ENCODE measurements around the gene TAP2.

TAP2 gene

DNA sequence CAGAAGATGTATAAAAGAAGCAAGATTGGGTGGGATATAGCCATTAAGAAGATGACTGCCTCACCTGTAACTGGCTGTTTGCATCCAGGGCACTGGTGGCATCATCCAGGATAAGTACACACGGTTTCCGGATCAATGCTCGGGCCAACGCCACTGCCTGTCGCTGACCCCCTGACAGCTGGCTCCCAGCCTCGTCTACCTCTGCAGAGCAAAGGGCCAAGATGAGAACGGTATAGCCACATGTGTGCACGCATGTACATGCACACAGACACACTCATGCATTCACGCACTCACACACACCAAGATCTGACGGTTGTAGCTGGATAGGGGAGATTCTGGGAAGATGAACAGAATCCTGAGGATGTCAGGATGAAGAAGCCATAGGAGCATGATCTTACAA is 8.5 kb upstream of the TAP2 start:
- peaks cover 47 to 57% (median 56%) of the 10 kb centered on the region in 3 donors for H3K36me3 ChIP-seq
- intact Hi-C loops (cut with DNase I; ENCODE audit: low total_unique reads), result loop anchor here (5.0 kb wide), 1 partner anchor 1035 kb away; no protein-coding TSS in a partner anchor
- H3K27ac ChIP-seq, result no peak overlapping the region
- H3K4me1 ChIP-seq, result peaks cover 0 to 23% (median 17%) of the 10 kb centered on the region in 4 donors
- no peak overlapping the region for H3K4me3 ChIP-seq
- TF ChIP-seq, protein P1, sequence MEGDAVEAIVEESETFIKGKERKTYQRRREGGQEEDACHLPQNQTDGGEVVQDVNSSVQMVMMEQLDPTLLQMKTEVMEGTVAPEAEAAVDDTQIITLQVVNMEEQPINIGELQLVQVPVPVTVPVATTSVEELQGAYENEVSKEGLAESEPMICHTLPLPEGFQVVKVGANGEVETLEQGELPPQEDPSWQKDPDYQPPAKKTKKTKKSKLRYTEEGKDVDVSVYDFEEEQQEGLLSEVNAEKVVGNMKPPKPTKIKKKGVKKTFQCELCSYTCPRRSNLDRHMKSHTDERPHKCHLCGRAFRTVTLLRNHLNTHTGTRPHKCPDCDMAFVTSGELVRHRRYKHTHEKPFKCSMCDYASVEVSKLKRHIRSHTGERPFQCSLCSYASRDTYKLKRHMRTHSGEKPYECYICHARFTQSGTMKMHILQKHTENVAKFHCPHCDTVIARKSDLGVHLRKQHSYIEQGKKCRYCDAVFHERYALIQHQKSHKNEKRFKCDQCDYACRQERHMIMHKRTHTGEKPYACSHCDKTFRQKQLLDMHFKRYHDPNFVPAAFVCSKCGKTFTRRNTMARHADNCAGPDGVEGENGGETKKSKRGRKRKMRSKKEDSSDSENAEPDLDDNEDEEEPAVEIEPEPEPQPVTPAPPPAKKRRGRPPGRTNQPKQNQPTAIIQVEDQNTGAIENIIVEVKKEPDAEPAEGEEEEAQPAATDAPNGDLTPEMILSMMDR (IDR thresholded peaks at IDR 0.05), result no peak
- H3K27me3 ChIP-seq, result no peaks in the 10 kb centered on the region
- no peaks in the 10 kb centered on the region for H3K9me3 ChIP-seq
- no peak for DNase-seq

DNA sequence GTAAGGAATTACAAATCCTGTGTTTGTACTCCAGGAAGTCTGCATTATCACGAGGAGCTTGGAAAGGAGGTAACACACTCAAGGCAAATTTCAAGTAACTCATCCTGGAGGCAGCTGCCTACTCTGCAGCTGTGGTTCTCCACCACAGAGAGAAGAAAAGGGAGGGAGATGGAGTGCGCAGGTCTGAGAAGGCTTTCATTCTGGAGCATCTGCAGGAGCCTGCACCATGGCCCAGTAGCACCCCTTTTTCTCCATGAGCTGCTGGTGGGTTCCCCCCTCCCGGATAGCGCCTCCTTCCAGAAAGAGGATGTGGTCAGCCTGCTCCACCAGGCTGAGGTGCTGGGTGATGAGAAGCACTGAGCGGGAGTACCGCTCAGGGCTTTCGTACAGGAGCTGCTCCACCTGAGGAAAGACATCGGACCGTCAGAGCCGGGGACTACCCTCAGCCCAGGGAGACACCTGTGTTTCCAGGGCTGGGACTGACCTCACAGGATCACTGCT is 6.9 kb upstream of the TAP2 start:
- Histone ChIP-seq H3K4me1 (peaks cover 0 to 16% (median 11%) of the 10 kb centered on the region in 4 donors), H3K27me3 (no peaks in the 10 kb centered on the region), H3K36me3 (peaks cover 42 to 55% (median 54%) of the 10 kb centered on the region in 3 donors), H3K27ac (peak overlapping the region; percentile 92 to 95), H3K9me3 (no peaks in the 10 kb centered on the region), H3K4me3 (peak overlapping the region; percentile 78 to 86)
- intact Hi-C loops (cut with DNase I; ENCODE audit: low total_unique reads), result loop anchor here (5.0 kb wide), 1 partner anchor 1033 kb away; no protein-coding TSS in a partner anchor
- TF ChIP-seq, protein P1 (IDR thresholded peaks at IDR 0.05), result no peak
- DNase-seq, result no peak

- peaks cover 0 to 16% (median 11%) of the 10 kb centered on the region in 4 donors for H3K4me1 ChIP-seq
- intact Hi-C loops (cut with DNase I; ENCODE audit: low total_unique reads), result loop anchor here (5.0 kb wide), 1 partner anchor 1033 kb away; no protein-coding TSS in a partner anchor
- H3K9me3 ChIP-seq, result no peaks in the 10 kb centered on the region
- TF ChIP-seq, protein P1 (IDR thresholded peaks at IDR 0.05), result no peak
- H3K27me3 ChIP-seq, result no peaks in the 10 kb centered on the region
- H3K27ac ChIP-seq, result peak overlapping the region; percentile 92 to 95
- peaks cover 36 to 53% (median 48%) of the 10 kb centered on the region in 3 donors for H3K36me3 ChIP-seq
- no peak for DNase-seq
- peak overlapping the region; percentile 78 to 86 for H3K4me3 ChIP-seq
These were observed 6.4 kb upstream of the TAP2 start for GRCh38 chr6:32844839-32845383.

GRCh38 chr6:32843979-32844838 is 5.7 kb upstream of the TAP2 start, which contains the start of gene PSMB8:
PSMB8 (minus strand) TSS chr6:32844047; CDS start chr6:32843996, 51 bp downstream.
- peaks cover 34 to 48% (median 45%) of the 10 kb centered on the region in 3 donors for H3K36me3 ChIP-seq

More at GRCh38 chr6:32843979-32844838, 5.7 kb upstream of the TAP2 start, which contains the start of gene PSMB8:
- H3K4me1 ChIP-seq, result peaks cover 0 to 16% (median 11%) of the 10 kb centered on the region in 4 donors
- intact Hi-C loops (cut with DNase I; ENCODE audit: low total_unique reads), result no loop called here
- H3K4me3 ChIP-seq, result peak within 1 kb of the TSS; percentile 78 to 86
- H3K9me3 ChIP-seq, result no peaks in the 10 kb centered on the region
- peak within 1 kb of the TSS; percentile 92 to 95 for H3K27ac ChIP-seq
- DNase-seq, result peak; percentile 98
- TF ChIP-seq, protein P1 (IDR thresholded peaks at IDR 0.05), result peak; percentile 9 to 12
- H3K27me3 ChIP-seq, result no peaks in the 10 kb centered on the region
